GM19193 (cell line): Measurements from ENCODE around the gene CD6.

Experiments used
- POLR2A ChIP-seq: IDR thresholded peaks from 4 replicates; pipeline ENCODE4 v1.6.1; 2011; ENCODE audit not compliant: insufficient read depth, insufficient read length; ENCODE audit errors: extremely low read depth

Gene CD6

GRCh38 chr11:61007383-61007955, 36.0 kb downstream of the CD6 start:
- TF ChIP-seq POLR2A: no peak

- no peak for TF ChIP-seq POLR2A
Observed at GRCh38 chr11:61007956-61008896, 36.7 kb downstream of the CD6 start.

GRCh38 chr11:61008971-61009370, 37.5 kb downstream of the CD6 start:
- no peak for TF ChIP-seq POLR2A

DNA sequence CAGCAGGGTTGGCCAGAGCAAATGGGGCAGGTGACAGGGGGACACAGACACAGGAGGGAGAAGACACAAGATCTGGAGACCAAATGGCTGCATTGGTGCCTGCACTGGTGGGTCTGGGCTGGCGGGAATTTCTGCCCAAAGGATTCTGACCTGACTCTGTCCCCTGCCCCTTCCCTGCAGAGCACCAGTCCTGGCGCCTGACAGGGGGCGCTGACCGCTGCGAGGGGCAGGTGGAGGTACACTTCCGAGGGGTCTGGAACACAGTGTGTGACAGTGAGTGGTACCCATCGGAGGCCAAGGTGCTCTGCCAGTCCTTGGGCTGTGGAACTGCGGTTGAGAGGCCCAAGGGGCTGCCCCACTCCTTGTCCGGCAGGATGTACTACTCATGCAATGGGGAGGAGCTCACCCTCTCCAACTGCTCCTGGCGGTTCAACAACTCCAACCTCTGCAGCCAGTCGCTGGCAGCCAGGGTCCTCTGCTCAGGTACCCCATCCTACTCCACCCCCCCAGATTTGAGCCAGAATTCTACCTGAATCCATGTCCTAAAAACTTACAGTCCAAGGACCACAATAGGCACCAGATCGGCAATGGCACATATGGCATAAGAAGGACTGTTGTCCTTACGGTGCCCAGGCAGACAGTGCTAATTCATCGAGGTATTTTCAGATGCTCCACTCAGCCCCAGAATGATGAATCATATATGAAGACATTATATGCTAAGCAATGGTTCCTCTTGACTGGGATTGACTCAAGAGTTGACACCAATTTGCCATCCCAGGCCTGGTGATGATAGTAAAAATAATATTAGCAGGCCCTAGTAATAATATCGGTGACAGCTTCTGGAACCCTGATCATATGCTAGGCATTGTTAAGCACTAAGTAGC, 38.2 kb downstream of the CD6 start:
- no peak for TF ChIP-seq POLR2A

DNA sequence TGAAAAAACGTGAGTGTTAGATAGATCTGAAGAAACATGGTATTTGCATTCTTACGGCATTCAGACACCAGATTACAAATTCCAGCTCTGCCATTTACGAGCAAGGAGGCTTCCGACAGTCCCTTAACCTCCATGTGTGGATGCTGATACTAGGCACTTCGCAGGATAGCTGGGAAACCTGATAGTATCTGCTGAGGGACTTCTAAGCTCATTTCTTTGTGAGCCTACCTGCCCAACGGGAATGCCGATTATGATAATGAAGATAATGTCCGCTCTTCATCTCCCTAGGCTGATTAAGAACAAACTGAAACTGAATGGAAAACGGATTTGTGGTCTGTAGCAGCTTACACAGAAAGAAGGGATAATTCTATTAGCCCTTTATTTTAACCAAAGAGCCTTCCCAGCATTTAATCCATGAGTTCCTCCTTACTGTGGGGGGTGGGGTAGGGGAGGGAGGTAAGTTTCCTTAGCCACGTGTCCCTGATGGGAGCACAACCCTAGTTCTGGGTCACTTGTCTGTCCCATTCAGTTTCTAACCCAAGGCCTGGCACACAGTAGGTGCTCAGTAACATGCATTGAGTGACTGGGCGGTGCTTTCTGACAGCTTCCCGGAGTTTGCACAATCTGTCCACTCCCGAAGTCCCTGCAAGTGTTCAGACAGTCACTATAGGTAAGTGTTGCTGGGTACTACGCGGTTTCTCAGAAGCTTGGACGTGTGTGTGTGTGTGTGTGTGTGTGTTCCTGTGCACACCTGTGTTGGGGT, 39.2 kb downstream of the CD6 start:
- TF ChIP-seq POLR2A: no peak

- TF ChIP-seq POLR2A: no peak
Observed at GRCh38 chr11:61011229-61011870, 39.9 kb downstream of the CD6 start.

- no peak for TF ChIP-seq POLR2A
Observed at GRCh38 chr11:61011950-61012736, 40.7 kb downstream of the CD6 start.

DNA sequence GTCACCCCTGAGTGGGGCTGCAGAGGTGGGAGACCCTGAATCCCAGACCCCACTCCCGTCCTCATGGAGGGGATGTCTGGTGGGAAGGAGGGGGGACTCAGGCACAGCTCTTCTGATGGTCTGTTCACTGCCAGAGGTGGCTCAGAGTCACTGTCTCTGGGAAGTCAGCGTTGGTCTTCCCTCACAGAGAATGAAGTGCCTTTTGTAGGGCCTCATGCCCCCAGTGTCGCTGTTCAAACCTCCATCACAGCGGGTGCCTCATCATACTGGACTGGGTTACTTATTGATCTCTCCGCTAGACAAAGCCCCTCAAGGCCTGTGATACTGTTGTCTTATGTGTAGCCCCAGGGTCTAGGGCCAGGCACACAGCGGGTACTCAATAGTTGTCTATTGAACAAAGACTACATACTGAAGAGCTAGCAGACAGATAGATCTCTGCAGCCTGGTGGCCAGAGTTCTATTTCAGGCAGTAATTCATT, 41.3 kb downstream of the CD6 start:
- TF ChIP-seq POLR2A: no peak

DNA sequence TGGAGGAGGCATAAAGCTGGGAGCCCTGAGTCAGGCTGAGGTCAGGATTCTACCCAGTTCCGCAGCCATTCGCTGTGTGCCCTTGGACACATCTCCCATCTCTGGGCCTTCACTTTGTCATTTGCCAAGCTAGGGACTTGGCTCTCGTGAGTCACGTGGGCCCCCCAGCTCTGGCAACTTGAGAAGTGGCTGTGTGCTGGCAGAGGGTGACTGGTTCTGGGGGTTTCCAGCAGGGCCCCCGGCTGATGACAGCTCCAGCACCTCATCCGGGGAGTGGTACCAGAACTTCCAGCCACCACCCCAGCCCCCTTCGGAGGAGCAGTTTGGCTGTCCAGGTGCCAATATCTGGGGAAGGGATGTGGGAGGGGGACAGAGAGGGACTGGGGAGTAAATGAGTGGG, 46.6 kb downstream of the CD6 start:
- TF ChIP-seq POLR2A: no peak

- no peak for TF ChIP-seq POLR2A
Observed at GRCh38 chr11:61019037-61019831, 47.8 kb downstream of the CD6 start.

GRCh38 chr11:61019832-61020405, 48.4 kb downstream of the CD6 start:
- no peak for TF ChIP-seq POLR2A
